HCEC 1CT (cell line): Measurements from ENCODE around the gene REPIN1.

Experiments
- DNase-seq: peaks from one replicate; pipeline ENCODE4 v3.0.0-alpha.2; 2017

REPIN1 gene

DNA sequence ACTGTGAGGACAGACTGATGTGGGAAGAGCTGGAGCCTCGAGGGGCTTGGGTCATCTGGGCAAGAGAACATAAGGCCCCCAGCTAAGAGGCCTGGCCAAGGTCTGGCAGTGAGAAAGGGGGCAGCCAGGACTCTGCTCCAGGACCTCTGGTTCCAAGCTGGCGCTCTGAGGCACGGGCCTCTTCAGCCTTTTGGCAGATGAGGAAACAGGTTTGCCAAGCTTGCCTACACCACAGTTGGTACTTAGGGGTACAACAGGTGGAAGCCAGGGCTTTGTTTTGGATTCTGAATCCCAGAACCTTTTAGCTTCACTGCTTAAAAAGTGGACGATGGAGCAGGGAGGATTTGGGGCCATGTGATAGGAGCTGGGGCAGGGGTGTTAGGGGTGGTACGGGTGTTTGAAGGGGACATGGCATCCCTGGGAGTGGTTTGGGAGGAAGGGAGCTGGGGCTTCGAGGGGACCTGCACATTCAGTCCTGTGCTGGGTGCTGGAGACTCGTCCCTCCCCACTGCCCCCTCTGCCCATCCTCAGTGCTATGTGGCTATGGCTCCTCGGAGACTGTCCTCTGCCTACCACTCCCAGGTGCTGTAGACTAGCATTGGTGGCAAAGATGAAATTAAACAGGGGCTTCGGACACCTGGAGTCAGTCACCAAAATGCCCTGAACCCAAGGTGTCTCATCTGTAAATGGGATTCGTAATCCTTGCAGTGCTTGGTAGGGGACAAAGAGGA, 40.8 kb downstream of the REPIN1 start:
- DNase-seq = no peak

DNA sequence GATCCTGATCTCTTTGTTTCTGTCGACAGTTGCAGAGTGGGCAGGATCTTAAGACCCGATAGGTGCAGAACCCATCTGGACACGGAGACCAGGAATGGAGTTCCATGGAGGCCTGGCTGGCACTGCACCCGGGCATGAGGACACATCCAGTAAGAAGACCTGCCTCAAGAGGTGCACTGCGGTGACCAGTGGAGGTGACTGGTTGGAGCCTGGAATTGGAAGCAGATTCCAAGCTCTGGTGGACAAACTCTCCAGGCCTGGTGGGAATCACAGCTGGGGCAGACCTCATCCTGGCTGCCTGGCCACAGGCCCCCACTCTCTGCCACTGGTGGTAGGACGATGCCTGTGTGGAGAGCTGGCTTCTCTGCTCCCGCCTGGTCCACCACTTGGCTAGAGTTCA, 41.5 kb downstream of the REPIN1 start:
- no peak for DNase-seq

DNA sequence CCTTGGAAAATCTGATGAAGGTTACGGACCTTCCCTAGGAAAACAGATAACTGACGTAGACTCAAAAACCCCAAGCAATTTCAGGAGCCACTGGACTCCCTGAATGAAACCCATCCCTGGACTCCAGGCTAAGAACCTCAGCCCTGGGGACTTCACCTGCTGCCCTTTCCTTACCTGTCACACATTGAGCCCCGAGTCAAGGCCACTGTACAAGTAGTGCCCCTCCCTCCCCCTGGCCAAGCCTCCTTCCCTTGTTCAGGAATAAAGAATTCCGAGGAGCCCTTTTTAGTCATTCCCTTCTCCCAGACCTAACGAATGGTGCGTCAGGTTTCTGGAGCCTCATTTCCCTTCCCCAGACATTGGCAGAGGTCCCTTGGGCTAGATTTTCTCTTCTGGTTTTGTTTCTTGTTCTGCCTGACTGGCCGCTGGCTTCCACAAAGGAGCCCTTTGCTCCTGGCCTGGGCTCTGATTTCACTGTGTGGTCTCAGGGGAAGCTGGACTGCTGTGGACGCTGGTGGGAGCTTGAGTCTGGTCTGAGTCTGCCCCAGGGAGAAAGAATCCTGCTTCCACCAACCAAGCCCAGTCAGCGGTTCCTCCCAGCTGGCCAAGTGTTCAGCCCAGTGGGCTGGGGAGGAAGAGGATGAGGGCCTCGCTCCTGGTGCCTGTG, 42.2 kb downstream of the REPIN1 start:
- DNase-seq = no peak

DNA sequence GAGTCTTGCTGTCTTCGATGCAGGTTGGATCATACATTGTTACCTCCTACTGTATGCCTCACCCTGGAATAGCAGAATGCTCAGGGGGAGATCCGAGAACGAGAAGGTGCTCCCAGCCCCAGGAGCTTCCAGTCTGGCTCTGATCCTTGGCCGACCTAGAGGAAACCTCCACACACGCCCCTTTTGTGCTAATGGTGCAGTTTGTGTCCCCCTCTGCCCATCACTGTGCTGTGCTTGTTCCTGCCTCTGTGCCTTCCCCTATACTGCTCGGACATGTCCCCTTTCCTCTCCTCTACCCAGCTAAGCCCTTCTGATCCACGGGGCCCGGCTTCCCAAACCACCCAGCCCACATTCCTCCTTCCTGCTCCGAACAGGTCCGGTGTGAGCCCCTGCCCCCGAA, 43.0 kb downstream of the REPIN1 start:
- no peak for DNase-seq

DNA sequence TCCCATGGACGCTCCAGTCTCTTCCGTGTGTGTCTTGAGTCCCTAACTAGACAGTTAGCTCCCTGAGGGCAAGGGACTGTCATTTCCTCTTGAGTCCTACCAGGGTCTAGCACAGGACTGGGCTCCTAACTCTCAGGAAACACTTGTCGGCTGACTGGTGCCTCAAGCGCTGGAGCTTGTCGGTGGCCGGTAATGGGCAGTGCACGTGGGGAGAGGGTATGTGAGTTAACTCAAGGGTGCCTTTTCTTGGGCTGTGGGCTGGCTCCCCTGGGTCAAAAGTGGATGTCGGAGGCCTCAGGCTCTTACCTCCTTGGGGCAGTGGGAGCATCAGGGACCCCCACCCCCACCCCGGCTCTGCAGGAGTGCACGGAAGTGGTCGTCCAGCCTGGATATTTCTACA, 43.4 kb downstream of the REPIN1 start:
- DNase-seq = no peak

DNA sequence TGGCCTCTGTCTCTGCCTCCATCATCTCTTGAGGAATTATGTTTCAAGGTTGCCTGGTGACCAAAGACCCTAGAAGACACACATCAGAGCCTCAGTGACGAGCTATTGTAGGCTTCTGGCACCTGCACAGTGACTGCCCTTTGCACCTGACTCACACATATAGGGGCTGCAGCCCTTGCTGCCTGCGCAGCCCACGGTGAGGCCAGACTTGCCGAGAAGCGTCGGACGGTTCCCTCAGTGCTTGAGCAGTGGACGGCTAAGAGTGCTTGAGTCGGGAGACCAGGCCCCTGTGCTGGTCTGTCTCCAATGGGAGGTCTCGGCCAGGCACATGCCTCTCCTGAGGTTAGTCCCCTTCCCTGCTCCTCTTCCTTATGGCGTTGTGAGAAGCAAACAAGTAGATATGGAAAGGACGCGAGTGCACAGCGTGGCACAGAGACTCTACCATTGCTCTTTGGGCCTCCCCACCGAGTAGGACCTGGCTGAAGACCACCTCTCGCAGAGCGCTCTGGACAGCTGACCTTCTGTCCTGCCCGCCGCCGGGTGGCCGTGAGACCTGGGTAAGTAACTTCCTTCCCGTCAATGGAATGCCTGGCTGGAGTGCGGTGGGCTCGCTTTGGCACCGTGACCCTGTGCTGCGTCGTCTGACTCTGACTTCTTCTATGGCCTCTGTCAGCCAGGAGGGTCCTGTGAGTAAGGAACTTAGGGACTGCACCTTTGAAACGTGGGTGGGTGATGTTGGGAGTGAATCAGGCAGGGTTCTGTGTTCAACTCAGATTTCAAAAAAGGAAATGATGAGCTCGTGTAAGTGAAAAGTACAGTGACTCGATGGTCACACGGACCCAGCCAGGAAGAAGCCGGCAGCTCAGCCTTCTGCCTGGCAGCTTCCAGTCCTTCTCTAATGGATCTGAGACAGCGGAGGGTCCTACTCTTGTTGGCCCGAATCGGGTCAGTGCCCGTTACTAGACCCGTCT, 44.2 kb downstream of the REPIN1 start:
- DNase-seq = no peak

DNA sequence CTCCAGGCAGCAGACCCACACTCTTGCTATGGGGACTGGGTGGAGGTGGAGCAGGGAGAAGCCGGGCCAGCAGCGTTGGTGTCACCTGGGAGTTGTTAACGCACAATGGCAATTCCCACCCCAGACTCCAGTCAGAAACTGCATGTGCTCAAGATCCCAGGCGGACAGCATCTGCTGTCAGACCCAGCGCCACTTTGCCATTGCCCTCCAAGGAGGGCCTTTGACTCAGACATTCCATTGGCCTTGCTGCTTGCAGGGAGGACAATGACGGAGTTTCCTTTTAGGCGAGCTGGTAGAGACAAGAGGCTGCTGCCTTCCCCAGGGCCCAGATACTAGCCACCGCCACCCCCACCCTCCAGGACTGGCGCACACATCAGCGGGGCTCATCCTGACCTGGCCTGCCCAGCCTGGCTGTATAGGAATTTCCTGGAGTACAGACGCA, 45.0 kb downstream of the REPIN1 start:
- no peak for DNase-seq

DNA sequence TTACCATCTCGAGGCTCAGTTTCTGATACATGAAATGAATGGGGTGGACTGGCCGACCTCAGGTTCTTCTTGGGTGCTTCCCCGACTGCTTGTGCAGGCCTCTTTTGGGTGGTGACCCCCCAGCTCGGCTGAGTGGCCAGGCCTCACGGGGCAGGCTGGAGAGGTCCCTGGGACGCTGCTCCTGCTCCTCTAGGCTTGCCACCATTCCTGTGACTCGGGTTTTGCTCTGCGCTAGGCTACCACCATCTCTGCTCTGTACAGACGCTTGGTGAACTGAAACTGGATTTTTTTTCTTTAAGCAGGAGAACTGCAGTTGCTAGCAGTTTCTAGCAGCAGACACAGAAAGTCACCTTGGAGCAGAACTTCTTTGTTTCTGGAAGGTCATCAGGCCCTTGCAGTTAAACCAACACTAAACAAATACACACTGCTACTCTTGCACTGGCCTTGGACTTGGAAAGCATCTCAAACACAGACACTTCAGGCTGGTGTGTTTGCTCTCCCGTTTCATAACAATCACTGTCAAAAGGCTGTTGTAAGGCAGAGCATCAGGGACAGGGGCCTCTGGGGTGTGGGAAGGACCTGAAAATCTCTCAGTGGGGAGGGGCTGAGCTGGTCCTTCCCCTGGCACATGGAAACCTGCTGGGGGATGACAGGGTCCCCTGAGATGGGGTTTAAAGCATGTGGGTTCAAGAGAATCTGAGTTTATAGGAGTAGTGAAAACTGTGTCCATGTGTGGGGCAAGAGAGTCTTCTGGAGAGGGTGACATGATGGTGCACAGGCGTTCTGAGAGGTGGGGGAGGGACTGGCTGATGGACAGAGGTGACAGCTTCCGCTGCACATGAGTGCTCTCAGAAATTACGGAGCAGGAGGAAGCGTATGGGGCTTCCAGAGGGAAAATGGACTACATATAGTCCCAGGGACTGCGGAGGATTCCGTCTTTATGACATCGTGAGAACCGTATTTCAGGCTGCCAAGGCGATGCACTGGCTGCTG, 46.8 kb downstream of the REPIN1 start:
- DNase-seq = no peak

DNA sequence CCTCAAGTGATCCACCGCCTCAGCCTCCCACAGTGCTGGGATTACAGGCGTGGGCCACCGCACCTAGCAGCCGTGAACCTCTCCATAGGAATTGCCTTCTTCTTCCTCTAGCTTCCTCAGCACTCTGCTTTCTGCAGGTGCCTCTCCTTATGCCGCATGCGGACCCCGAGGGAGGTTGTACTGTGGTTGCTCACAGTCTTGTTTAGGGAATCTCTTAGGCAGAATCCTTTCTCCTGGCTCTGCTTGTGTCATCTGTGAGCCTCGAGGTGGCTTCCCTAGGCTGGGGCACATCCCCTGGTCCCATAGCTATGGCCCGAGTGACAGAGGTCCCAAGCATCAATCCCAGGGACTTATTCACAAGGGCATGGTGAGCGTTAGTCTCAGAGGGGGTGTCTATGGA, 48.6 kb downstream of the REPIN1 start:
- no peak for DNase-seq

DNA sequence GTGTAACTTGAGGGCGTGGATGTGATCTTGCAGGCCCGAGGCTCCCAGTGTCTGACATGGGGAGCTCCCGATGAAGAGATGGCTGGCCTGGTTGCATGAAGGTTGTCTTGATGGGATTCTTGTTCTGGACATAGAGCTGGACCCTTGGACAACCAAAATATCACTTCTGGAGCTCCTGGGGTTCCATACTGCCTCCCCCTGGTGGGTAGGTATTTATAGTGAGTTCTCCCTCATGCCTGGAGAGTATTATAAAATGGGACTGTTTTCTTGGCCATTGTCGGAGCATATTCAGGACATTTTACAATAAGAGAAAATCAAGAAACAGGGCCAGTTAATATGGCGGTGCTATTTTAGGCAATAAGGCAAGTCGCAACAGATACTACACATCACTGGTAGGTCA, 49.2 kb downstream of the REPIN1 start:
- no peak for DNase-seq

DNA sequence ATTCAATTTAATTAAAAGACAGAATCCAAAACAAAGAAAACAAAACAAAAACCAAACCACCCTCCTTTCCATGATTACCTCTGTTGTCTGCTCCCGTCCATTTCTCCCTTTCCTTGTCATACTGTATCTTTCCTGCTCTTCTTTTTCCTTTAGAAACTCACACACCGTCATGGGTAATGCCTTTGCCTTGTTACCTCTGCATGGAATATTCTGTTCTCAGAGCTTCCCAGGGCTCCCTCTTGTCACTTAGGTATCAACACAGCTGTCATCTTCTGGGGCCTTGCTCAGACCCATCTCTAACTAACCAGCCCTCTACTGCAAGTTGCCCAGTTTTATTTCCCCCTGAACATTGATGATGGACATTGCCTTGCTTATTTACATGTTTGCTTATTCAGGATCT, 51.6 kb downstream of the REPIN1 start:
- DNase-seq = no peak

DNA sequence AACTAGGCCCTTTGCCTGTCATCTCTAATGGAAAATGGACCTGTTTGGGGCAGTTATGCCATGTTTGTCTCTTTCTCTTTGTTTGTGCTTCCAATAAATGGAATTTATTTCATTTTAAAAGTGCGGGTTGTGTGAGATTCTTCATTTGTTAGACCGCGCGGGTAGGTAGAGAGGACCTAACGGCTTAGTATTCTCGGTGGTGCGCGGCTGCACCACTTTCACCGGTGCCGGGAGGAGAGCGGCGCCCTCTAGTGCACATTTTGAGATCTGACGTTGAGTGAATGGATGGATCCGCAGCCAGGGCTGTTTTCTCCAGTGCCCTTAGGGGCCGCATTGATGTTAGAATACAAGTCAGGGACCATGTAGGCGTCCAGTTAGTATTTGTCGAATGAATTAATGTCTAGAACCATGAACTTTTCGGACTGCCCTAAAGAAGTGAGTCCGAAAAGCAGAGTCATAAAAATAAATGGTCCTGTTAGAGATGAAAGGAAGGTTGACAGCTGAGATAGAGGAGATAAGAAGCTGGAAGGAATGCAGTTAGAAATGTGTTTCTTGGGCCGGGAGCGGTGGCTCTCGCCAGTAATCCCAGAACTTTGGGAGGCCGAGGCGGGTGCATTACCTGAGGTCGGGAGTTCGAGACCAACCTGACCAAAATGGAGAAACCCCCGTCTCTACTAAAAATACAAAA, 52.5 kb downstream of the REPIN1 start:
- DNase-seq = peak; percentile 54

DNA sequence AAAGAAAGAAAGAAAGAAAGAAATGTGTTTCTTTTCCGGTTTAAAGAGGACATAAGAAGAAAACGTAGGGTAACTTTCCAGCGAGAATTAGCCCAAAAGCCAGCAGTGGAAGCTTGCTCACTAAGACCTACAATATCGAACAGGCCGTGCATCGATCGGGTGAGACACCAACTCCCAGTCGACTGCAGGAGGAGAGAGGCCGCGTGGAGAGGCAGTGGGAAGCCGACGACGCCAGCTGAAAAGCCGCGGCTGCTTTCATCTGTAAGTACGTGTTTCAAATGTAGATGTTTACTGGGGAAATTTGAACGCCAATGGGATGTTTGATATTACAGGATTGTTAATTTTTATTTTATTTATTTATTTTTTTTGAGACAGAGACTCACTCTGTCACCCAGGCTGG, 53.2 kb downstream of the REPIN1 start:
- DNase-seq = no peak
